Measurements from ENCODE around the gene APELA.
"Not testable (repeated sequence)": the region's sequence is repeated elsewhere in the genome, so short reads cannot be mapped to it uniquely, and the experiment has no call there.

Gene APELA

GRCh38 chr4:164890691-164891090 lies 13.7 kb downstream of the APELA start:
- DNase-seq (ENCODE audit: low read depth) = no peak
- TF ChIP-seq CTCF (conservative IDR thresholded peaks at IDR 0.05; ENCODE audit: low read depth, low read length) = no peak
- H3K4me3 ChIP-seq (ENCODE audit: low read depth, low read length) = no peak overlapping the region

- no peak for DNase-seq (ENCODE audit: low read depth)
- TF ChIP-seq CTCF (conservative IDR thresholded peaks at IDR 0.05; ENCODE audit: low read depth, low read length) = no peak
- no peak overlapping the region for H3K4me3 ChIP-seq (ENCODE audit: low read depth, low read length)
These were observed 15.0 kb downstream of the APELA start for GRCh38 chr4:164892018-164892417.

GRCh38 chr4:164894702-164895101 lies 17.7 kb downstream of the APELA start:
- TF ChIP-seq CTCF (conservative IDR thresholded peaks at IDR 0.05; ENCODE audit: low read depth, low read length) = no peak
- no peak overlapping the region for H3K4me3 ChIP-seq (ENCODE audit: low read depth, low read length)
- no peak for DNase-seq (ENCODE audit: low read depth)

- no peak overlapping the region for H3K4me3 ChIP-seq (ENCODE audit: low read depth, low read length)
- no peak for TF ChIP-seq CTCF (conservative IDR thresholded peaks at IDR 0.05; ENCODE audit: low read depth, low read length)
- no peak for DNase-seq (ENCODE audit: low read depth)
These were observed 25.6 kb downstream of the APELA start for GRCh38 chr4:164902608-164903007.

GRCh38 chr4:164904336-164904735 lies 27.4 kb downstream of the APELA start:
- no peak for TF ChIP-seq CTCF (conservative IDR thresholded peaks at IDR 0.05; ENCODE audit: low read depth, low read length)
- DNase-seq (ENCODE audit: low read depth) = no peak
- no peak overlapping the region for H3K4me3 ChIP-seq (ENCODE audit: low read depth, low read length)

GRCh38 chr4:164904941-164905340 lies 28.0 kb downstream of the APELA start:
- no peak for DNase-seq (ENCODE audit: low read depth)
- H3K4me3 ChIP-seq (ENCODE audit: low read depth, low read length) = no peak overlapping the region
- TF ChIP-seq CTCF (conservative IDR thresholded peaks at IDR 0.05; ENCODE audit: low read depth, low read length) = no peak

GRCh38 chr4:164906368-164906767 lies 29.4 kb downstream of the APELA start:
- no peak for TF ChIP-seq CTCF (conservative IDR thresholded peaks at IDR 0.05; ENCODE audit: low read depth, low read length)
- no peak overlapping the region for H3K4me3 ChIP-seq (ENCODE audit: low read depth, low read length)
- DNase-seq (ENCODE audit: low read depth) = no peak

- H3K4me3 ChIP-seq (ENCODE audit: low read depth, low read length); DNase-seq (ENCODE audit: low read depth): not testable (repeated sequence)
These were observed 36.5 kb downstream of the APELA start for GRCh38 chr4:164913506-164913905.
